ENCODE measurements around the gene KIF15. TPM values are rescaled to one million over a fixed set of nuclear protein-coding genes. Genes with fewer than 3 reads are reported as not detected.

Gene KIF15
- total and polyA plus RNA-seq, 5 experiments from 2014 or later = 0.08 to 0.57 (median 0.30) TPM; not detected in 2

GRCh38 chr3:44865272-44866035, 103.9 kb downstream of the KIF15 start:
- POLR2A ChIA-PET = interaction anchor here (0.9 to 1.3 kb wide), 4 partner anchors 12 to 527 kb away, joined by 3 to 6 read pairs (median 3); partner anchors contain the start of gene TCAIM
- Mint-ChIP-seq H3K9me3 (peaks cover 0 to 7% (median 0%) of the 10 kb centered on the region in 9 donors), H3K4me3 (peak overlapping the region; percentile 21 to 75 (median 53)), H3K27me3 (no peaks in the 10 kb centered on the region), H3K4me1 (peaks cover 27 to 54% (median 49%) of the 10 kb centered on the region in 4 donors), H3K36me3 (peaks cover 0 to 6% (median 2%) of the 10 kb centered on the region in 3 donors), H3K27ac (peak overlapping the region; percentile 46 to 93 (median 82))
- peak in 4 of 10 donors; percentile 12 to 32 (median 20) for DNase-seq
- peak in 1 of 2 donors; percentile 17 for ATAC-seq

DNA sequence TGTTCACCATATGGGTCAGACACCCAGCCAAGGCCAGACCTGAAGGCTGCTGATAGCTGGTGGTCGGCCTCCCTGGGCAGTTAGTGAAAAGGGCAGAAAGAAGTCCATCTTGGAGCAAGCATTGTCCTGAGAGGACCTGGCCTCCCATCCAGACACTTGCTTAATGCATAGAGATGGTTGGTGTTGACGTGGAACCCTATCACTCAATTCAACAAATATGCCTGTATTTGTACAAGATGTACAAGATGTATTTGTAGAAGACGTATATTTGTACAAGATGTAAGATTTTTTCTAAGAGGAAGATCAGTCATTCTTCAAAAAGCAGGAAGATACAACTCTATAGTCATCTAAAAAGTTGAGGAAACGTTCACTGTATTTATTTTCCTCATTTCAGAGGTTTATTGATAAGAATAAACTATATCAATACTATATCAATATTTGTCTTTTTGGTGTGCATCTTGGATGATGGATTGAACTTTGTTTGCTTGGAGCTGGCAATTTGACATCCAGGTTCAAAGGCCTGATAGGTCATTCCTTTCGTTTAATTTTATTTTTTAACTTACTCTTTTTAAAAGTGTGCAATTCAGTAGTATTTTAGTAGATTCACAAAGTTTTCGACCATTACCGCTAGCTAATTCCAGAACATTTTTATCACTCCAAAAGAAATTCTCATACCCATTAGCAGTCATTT, 106.0 kb downstream of the KIF15 start:
- POLR2A ChIA-PET = no interaction called here

DNA sequence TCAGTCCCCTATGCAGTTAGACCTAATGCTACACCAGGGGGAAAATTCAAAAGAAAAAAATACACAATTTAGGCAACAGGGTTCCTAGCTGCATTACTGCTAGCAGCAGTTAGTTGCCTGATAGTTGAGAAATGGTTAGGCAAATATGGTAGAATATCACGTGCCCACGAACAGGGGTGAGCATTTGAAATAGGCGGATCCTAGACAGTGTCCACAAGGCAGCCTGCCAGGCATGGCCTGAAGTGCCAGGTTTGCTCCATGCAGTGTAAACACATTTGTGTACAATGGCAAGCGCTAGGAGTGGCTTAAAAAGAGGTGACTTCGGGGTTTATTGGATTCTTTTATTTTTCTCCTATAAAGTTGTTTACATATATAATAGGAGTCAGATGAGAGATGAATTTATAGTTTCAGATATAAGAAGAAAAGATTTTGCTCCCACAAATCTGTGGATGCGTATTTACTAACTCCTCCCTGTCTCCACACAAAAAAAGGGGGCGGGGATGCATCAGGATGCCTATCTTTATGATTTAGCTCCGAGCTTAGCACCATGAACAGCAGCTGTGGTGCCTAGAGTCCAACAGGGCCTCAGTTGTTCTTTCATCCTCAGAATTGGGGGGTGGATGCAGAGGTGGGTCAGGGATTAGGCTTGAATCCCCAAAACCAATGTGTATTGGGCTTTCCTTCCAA, 108.9 kb downstream of the KIF15 start:
- ATAC-seq = no peak
- no peaks in the 10 kb centered on the region for H3K27me3 Mint-ChIP-seq

More for the DNA sequence above, 106.0 kb downstream of the KIF15 start:
- peaks cover 25 to 50% (median 42%) of the 10 kb centered on the region in 4 donors for H3K4me1 Mint-ChIP-seq
- peak overlapping the region in 6 of 10 donors; percentile 17 to 84 (median 54) for H3K27ac Mint-ChIP-seq
- no peak for DNase-seq
- H3K9me3 Mint-ChIP-seq = peaks cover 0 to 7% (median 0%) of the 10 kb centered on the region in 9 donors
- peaks cover 0 to 6% (median 2%) of the 10 kb centered on the region in 3 donors for H3K36me3 Mint-ChIP-seq
- ATAC-seq = no peak
- no peak overlapping the region for H3K4me3 Mint-ChIP-seq
- no peaks in the 10 kb centered on the region for H3K27me3 Mint-ChIP-seq

GRCh38 chr3:44874308-44874707, 112.7 kb downstream of the KIF15 start, which contains the start of gene TGM4:
Gene TGM4 (plus strand): TSS chr3:44874608. CDS start chr3:44874679, 71 bp downstream.
- POLR2A ChIA-PET = no interaction called here
- H3K27ac Mint-ChIP-seq = no peak within 1 kb of the TSS
- ATAC-seq (no peak), DNase-seq (no peak)
- peaks cover 0 to 3% (median 0%) of the 10 kb centered on the region in 5 donors for H3K27me3 Mint-ChIP-seq
- H3K36me3 Mint-ChIP-seq = no peaks in the 10 kb centered on the region
- H3K9me3 Mint-ChIP-seq = no peaks in the 10 kb centered on the region
- H3K4me3 Mint-ChIP-seq = no peak within 1 kb of the TSS
- H3K4me1 Mint-ChIP-seq = no peaks in the 10 kb centered on the region

More for the DNA sequence above, 108.9 kb downstream of the KIF15 start:
- peaks cover 12 to 20% (median 16%) of the 10 kb centered on the region in 4 donors for H3K4me1 Mint-ChIP-seq
- DNase-seq = no peak
- H3K27ac Mint-ChIP-seq = no peak overlapping the region
- peaks cover 0 to 7% (median 0%) of the 10 kb centered on the region in 9 donors for H3K9me3 Mint-ChIP-seq
- H3K4me3 Mint-ChIP-seq = no peak overlapping the region
- H3K36me3 Mint-ChIP-seq = peaks cover 0 to 6% (median 2%) of the 10 kb centered on the region in 3 donors
- POLR2A ChIA-PET = no interaction called here

DNA sequence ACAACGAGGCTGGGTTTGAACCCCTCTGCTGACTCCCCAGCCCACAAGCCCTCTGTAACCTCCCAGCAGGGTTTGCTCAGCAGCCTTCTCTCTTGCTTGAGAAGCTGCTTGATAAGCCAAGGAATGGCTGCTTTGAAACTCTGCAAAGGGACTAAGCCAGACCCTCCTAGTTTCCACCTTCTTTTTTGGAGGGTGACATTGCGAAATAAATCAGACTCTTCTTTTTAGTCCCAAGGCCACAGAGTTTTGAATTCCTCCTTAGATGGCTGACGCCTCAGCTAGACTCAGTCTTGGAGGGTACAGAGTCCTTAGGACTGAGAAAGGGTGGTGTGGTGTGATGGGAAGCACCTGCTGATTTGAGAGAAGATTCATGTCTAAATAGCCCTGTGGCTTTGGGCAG, 114.0 kb downstream of the KIF15 start:
- POLR2A ChIA-PET = interaction anchor here (0.5 kb wide), 1 partner anchor 252 kb away, joined by 7 read pairs; no protein-coding TSS in a partner anchor
- DNase-seq = no peak
- Mint-ChIP-seq H3K27ac (no peak overlapping the region), H3K36me3 (no peaks in the 10 kb centered on the region), H3K27me3 (peaks cover 0 to 3% (median 0%) of the 10 kb centered on the region in 5 donors), H3K9me3 (no peaks in the 10 kb centered on the region), H3K4me1 (no peaks in the 10 kb centered on the region), H3K4me3 (no peak overlapping the region)
- no peak for ATAC-seq

DNA sequence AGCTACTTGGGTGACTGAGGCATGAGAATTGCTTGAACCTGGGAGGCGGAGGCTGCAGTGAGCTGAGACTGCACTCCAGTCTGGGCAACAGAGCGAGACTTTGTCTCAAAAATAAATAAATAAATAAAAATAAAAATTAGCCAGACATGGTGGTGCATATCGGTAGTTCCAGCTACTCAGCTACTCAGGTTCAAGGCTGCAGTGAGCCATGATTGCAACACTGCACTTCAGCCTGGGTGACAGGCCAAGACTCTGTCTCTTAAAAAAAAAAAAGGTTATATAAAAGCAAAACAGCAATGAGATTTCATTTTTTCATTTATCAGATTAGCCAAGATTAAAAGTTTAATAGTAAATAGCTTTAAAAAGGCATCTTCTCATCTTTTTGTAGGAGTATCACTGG, 115.7 kb downstream of the KIF15 start:
- Mint-ChIP-seq H3K27me3 (peaks cover 0 to 4% (median under 1%) of the 10 kb centered on the region in 5 donors), H3K9me3 (no peaks in the 10 kb centered on the region), H3K4me3 (no peak overlapping the region), H3K27ac (no peak overlapping the region), H3K4me1 (no peaks in the 10 kb centered on the region), H3K36me3 (no peaks in the 10 kb centered on the region)
- ATAC-seq = no peak
- POLR2A ChIA-PET = interaction anchor here (0.9 kb wide), 1 partner anchor 11 kb away, joined by 3 read pairs; no protein-coding TSS in a partner anchor
- no peak for DNase-seq

GRCh38 chr3:44880284-44880683, 118.7 kb downstream of the KIF15 start:
- peaks cover 4 to 15% (median 8%) of the 10 kb centered on the region in 5 donors for H3K27me3 Mint-ChIP-seq
- DNase-seq (no peak), ATAC-seq (no peak)
- H3K4me1 Mint-ChIP-seq = no peaks in the 10 kb centered on the region
- no peaks in the 10 kb centered on the region for H3K9me3 Mint-ChIP-seq
- no peaks in the 10 kb centered on the region for H3K36me3 Mint-ChIP-seq
- POLR2A ChIA-PET = no interaction called here
- H3K27ac Mint-ChIP-seq = no peak overlapping the region
- H3K4me3 Mint-ChIP-seq = no peak overlapping the region

GRCh38 chr3:44883213-44883955, 121.8 kb downstream of the KIF15 start:
- no peak for DNase-seq
- H3K27ac Mint-ChIP-seq = no peak overlapping the region
- H3K27me3 Mint-ChIP-seq = peaks cover 10 to 35% (median 17%) of the 10 kb centered on the region in 5 donors
- H3K4me3 Mint-ChIP-seq = no peak overlapping the region
- H3K9me3 Mint-ChIP-seq = no peaks in the 10 kb centered on the region
- no peak for ATAC-seq
- H3K4me1 Mint-ChIP-seq = no peaks in the 10 kb centered on the region
- no peaks in the 10 kb centered on the region for H3K36me3 Mint-ChIP-seq
- POLR2A ChIA-PET = interaction anchor here (0.5 kb wide), 1 partner anchor 50 kb away, joined by 4 read pairs; no protein-coding TSS in a partner anchor

DNA sequence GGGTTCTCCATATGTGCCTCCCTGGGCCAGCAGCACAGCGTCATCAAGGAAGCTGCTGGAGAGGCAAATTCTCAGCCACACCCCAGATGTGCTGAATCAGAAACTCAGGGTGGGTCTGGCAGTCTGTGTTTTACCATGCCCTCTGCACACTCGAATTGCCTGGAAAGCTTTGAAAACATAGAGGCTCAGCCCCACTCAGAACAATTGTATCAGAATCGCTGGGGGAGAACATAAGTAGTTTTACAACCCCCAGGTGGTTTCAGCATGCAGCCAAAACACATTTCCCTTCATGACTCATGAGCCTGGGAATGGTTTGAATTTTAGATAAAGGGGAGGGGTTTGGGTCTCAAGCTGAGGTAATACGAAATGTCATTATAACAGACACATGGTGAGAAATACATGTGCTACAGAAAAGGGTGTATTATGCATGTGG, 122.4 kb downstream of the KIF15 start:
- DNase-seq (no peak), ATAC-seq (no peak)
- Mint-ChIP-seq H3K27me3 (peaks cover 8 to 35% (median 17%) of the 10 kb centered on the region in 5 donors), H3K4me3 (no peak overlapping the region), H3K9me3 (no peaks in the 10 kb centered on the region), H3K4me1 (no peaks in the 10 kb centered on the region), H3K36me3 (no peaks in the 10 kb centered on the region), H3K27ac (no peak overlapping the region)
- POLR2A ChIA-PET = no interaction called here

- no peak for ATAC-seq
These were observed 124.0 kb downstream of the KIF15 start for GRCh38 chr3:44885618-44886017.

DNA sequence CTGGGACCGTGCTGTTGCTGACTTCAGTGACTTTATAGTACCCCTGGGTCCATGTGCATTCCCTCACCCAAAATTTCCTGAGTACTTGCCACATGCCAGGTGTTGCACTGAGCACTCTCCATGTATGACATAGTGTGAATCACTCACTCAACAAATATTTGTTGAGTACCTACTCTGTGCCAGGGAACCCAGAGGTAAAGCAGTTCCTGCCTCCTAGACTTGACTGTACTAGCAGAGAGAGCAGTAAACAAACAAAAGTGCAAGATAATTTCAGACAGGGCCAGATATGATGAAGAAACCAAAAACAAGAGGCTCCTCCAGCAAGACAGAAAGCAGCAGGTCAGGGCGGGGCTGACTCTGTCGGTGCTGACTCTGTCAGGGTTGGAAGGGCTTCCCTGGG, 125.0 kb downstream of the KIF15 start:
- DNase-seq (no peak), ATAC-seq (no peak)
- Mint-ChIP-seq H3K9me3 (no peaks in the 10 kb centered on the region), H3K36me3 (no peaks in the 10 kb centered on the region), H3K4me1 (no peaks in the 10 kb centered on the region), H3K27ac (no peak overlapping the region), H3K4me3 (no peak overlapping the region), H3K27me3 (peaks cover 8 to 35% (median 17%) of the 10 kb centered on the region in 5 donors)
- POLR2A ChIA-PET = no interaction called here

More at GRCh38 chr3:44885618-44886017, 124.0 kb downstream of the KIF15 start:
- H3K4me3 Mint-ChIP-seq = no peak overlapping the region
- POLR2A ChIA-PET = no interaction called here
- no peaks in the 10 kb centered on the region for H3K36me3 Mint-ChIP-seq
- no peak for DNase-seq
- no peaks in the 10 kb centered on the region for H3K4me1 Mint-ChIP-seq
- H3K27ac Mint-ChIP-seq = no peak overlapping the region
- H3K9me3 Mint-ChIP-seq = no peaks in the 10 kb centered on the region
- H3K27me3 Mint-ChIP-seq = peaks cover 8 to 35% (median 17%) of the 10 kb centered on the region in 5 donors

DNA sequence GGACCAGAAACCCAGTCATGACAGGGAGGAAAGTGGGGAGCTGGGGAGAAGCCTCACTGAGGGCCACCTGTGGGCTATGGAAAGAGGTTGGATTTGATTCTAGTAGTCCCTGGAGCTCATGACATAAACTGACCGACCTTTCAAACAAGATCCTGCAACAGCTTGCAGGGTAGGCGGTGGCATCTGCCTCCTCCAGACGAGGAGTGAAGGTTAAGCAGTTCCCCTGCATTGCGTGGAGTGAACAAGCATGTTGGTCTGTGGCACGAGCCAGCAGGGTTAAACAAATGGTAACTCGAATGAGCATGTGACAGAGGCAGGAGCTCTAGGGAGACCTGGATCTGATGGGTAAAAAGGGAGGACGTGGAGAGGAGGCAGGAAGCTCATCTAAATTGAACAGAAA, 125.5 kb downstream of the KIF15 start:
- Mint-ChIP-seq H3K9me3 (no peaks in the 10 kb centered on the region), H3K36me3 (no peaks in the 10 kb centered on the region), H3K27me3 (peaks cover 8 to 35% (median 17%) of the 10 kb centered on the region in 5 donors), H3K27ac (no peak overlapping the region), H3K4me1 (no peaks in the 10 kb centered on the region), H3K4me3 (no peak overlapping the region)
- no peak for DNase-seq
- POLR2A ChIA-PET = no interaction called here
- ATAC-seq = no peak

All from naive thymus-derived CD8-positive, alpha-beta T cell (primary cell).